Endothelial cell of umbilical vein (primary cell): ENCODE data around the gene RALGPS2. TPM values are rescaled to one million over a fixed set of nuclear protein-coding genes. Genes with fewer than 3 reads are reported as not detected.

Source experiments
- BruUV-seq: library from RNA; stranded (reverse); fragments of 400-500 nt; replicated peaks from 2 replicates; lab custom pipeline; 2021; lab: Mats Ljungman, UMichigan
- CTCF ChIA-PET: fragments of 300-600, 350-600 bp; sonication (Branson Sonifier 250); formaldehyde crosslinking; loops from one replicate; lab custom pipeline; 2021; ENCODE audit warnings: antibody characterized with exemption, inconsistent platforms; lab: Charles Lee
- POLR2A ChIA-PET: fragments of 300-600, 350-600 bp; sonication (Branson Sonifier 250); formaldehyde crosslinking; loops from one replicate; lab custom pipeline; 2021; ENCODE audit warnings: antibody characterized with exemption, inconsistent platforms; lab: Charles Lee
- DNase-seq: peaks from one replicate; pipeline ENCODE4 v3.0.0-alpha.2; 2011; ENCODE audit warnings: low read depth, low spot score
- FAIRE-seq: peaks from 2 replicates; lab custom pipeline; 2011; peaks lifted over from hg19 to GRCh38; lab: Jason Lieb, UNC
- H2AFZ ChIP-seq: 2 replicates; pipeline ENCODE4 v1.6.0; 2012; ENCODE audit warnings: low read depth, low read length, control low read depth, inconsistent platforms
- H3K27ac ChIP-seq: 2 replicates; pipeline ENCODE4 v1.5.1; 2011; ENCODE audit warnings: low read depth, mild to moderate bottlenecking, control low read depth, low read length, moderate library complexity; ENCODE audit not compliant: insufficient read depth
- H3K27me3 ChIP-seq, 2 experiments: 2 replicates each; pipeline versions ENCODE4 v1.6.0 to v1.6.1; 2011; ENCODE audit warnings: low read length in 2 of 2, mixed read lengths in 1 of 2; ENCODE audit not compliant: control insufficient read depth in 2 of 2, insufficient read depth in 2 of 2
- H3K36me3 ChIP-seq, 2 experiments: 2 replicates in 1 of 2; 3 replicates in 1 of 2; pipeline ENCODE4 v1.5.1; 2011; ENCODE audit warnings: low read length in 2 of 2, mild to moderate bottlenecking in 1 of 2, moderate library complexity in 1 of 2; ENCODE audit not compliant: control insufficient read depth in 2 of 2, insufficient read depth in 2 of 2; ENCODE audit errors: extremely low read depth in 1 of 2
- H3K4me1 ChIP-seq: 3 replicates; pipeline ENCODE4 v1.5.1; 2011; ENCODE audit warnings: mild to moderate bottlenecking, low read length; ENCODE audit not compliant: control insufficient read depth, insufficient read depth; ENCODE audit errors: extremely low read depth
- H3K4me2 ChIP-seq: 2 replicates; pipeline ENCODE4 v1.6.1; 2011; ENCODE audit warnings: low read length, control low read depth, mixed read lengths; ENCODE audit not compliant: insufficient read depth
- H3K4me3 ChIP-seq, 3 experiments: fragments of 200-600 bp in 1 of 3; sonication (generic), shearing (Covaris generic) in 1 of 3; replicated peaks in 1 of 3; 2 replicates each; pipeline ENCODE4 v1.5.1; 2011 to 2016; ENCODE audit warnings: control low read depth in 3 of 3, low read length in 3 of 3, mild to moderate bottlenecking in 2 of 3, inconsistent platforms in 1 of 3, low read depth in 1 of 3, moderate library complexity in 1 of 3; ENCODE audit not compliant: insufficient read depth in 1 of 3
- H3K79me2 ChIP-seq: 2 replicates; pipeline ENCODE4 v1.6.0; 2012; ENCODE audit warnings: low read length, inconsistent platforms; ENCODE audit not compliant: control insufficient read depth, insufficient read depth
- H3K9ac ChIP-seq: replicated peaks from 2 replicates; pipeline ENCODE3; 2011; ENCODE audit warnings: low read length, control low read depth; ENCODE audit not compliant: insufficient read depth; ENCODE audit errors: extremely low read depth
- H3K9me1 ChIP-seq: replicated peaks from 3 replicates; pipeline ENCODE4 v1.6.0; 2011; ENCODE audit warnings: mild to moderate bottlenecking, low read length; ENCODE audit not compliant: control insufficient read depth, insufficient read depth; ENCODE audit errors: extremely low read depth
- H3K9me3 ChIP-seq: replicated peaks from 2 replicates; pipeline ENCODE4 v1.5.1; 2012; ENCODE audit warnings: low read length, inconsistent platforms; ENCODE audit not compliant: control insufficient read depth, insufficient read depth
- H4K20me1 ChIP-seq: replicated peaks from 2 replicates; pipeline ENCODE3; 2011; ENCODE audit warnings: mild to moderate bottlenecking, low read length; ENCODE audit not compliant: control insufficient read depth, insufficient read depth; ENCODE audit errors: extremely low read depth
- CTCF ChIP-seq, 2 donors: IDR thresholded peaks; 1 replicate in 1 of 2; 2 replicates in 1 of 2; pipeline ENCODE4 v1.5.1; 2011; ENCODE audit warnings: low read length in 2 of 2, mild to moderate bottlenecking in 2 of 2, moderate library complexity in 2 of 2, control low read depth in 1 of 2, inconsistent platforms in 1 of 2, low read depth in 1 of 2; ENCODE audit not compliant: insufficient read depth in 1 of 2; ENCODE audit errors: extremely low read depth in 1 of 2
- EZH2 ChIP-seq: IDR thresholded peaks from 2 replicates; pipeline ENCODE4 v1.6.1; 2012; ENCODE audit warnings: borderline replicate concordance, low read depth, mild to moderate bottlenecking, moderate library complexity, low read length, inconsistent platforms; ENCODE audit not compliant: severe bottlenecking
- FOS ChIP-seq: IDR thresholded peaks from 2 replicates; pipeline ENCODE4 v1.6.1; 2011; ENCODE audit warnings: mild to moderate bottlenecking, low read length, moderate library complexity, borderline replicate concordance; ENCODE audit not compliant: insufficient read depth
- GATA2 ChIP-seq: IDR thresholded peaks from 2 replicates; pipeline ENCODE4 v1.7.0; 2011; ENCODE audit warnings: low read depth, mild to moderate bottlenecking, moderate library complexity, mixed read lengths, low read length; ENCODE audit not compliant: insufficient read length, insufficient read depth
- JUN ChIP-seq: IDR thresholded peaks from 2 replicates; pipeline ENCODE4 v1.6.1; 2011; ENCODE audit warnings: borderline replicate concordance, low read depth; ENCODE audit not compliant: insufficient read length, insufficient read depth
- MAX ChIP-seq: IDR thresholded peaks from 2 replicates; pipeline ENCODE4 v1.6.1; 2011; ENCODE audit not compliant: insufficient read depth, insufficient read length
- MYC ChIP-seq: IDR thresholded peaks from one replicate; pipeline ENCODE4 v1.6.1; 2011; ENCODE audit warnings: mild to moderate bottlenecking, low read depth, low read length
- POLR2A ChIP-seq: IDR thresholded peaks from 2 replicates; pipeline ENCODE4 v1.6.1; 2012; ENCODE audit warnings: low read depth, mild to moderate bottlenecking, control low read depth, low read length
- POLR2AphosphoS5 ChIP-seq: IDR thresholded peaks from 2 replicates; pipeline ENCODE4 v1.6.1; 2012; ENCODE audit warnings: low read depth, mild to moderate bottlenecking, control low read depth, low read length, moderate library complexity; ENCODE audit not compliant: insufficient read depth
- dilution Hi-C: fragments of 300-500 bp; cut with MboI; formaldehyde crosslinking; loops from one replicate; pipeline ENCODE4 v1.15.0; 2019; ENCODE audit warnings: low sequenced_read_pairs; ENCODE audit not compliant: extremely low pct_ligation_motif_present
- intact Hi-C: fragments of 100-400 bp; cut with micrococcal nuclease; formaldehyde crosslinking; loops from one replicate; pipeline ENCODE4 v1.10.0; 2022
- polyA plus RNA-seq, 4 experiments: library from polyadenylated mRNA; depleted of rRNA in 3 of 4; stranded (reverse) in 3 of 4; unstranded in 1 of 4; fragments of >200 nt; gene quantifications; 2 replicates each; pipeline versions ENCODE4 v1.2.1 to v1.2.3, GENCODE V29; 2011 to 2012; ENCODE audit warnings: missing spikeins in 1 of 4
- total RNA-seq: library from RNA; stranded (reverse); gene quantifications from 2 replicates; pipeline ENCODE4 v1.2.3, GENCODE V29; 2021

The RALGPS2 gene
- total and polyA plus RNA-seq, 2 donors (not counting 3 experiments of a cell fraction or from before 2014, with no cell fraction given): 4.6 to 27.7 TPM

DNA sequence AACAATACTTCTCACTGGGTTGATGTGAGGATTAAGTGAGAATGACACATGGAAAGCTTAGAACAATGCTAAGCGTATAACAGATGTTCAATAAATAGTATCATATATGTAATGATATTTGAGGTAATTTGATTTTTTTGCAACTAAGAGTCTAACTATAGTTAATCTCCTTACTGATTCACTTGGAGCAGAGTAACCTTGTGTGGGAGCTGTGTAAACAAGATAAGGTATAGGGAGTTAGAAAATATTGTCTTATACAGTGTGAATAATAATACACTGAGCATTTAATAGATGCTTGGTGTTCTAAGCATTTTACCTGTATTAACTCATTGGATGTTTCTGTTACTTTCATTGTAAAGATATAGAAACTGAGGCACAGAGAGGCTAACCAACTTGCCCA is 15.9 kb downstream of the RALGPS2 start:
- POLR2A ChIA-PET: no interaction called here
- CTCF ChIA-PET: interaction anchor here (1.1 to 4.1 kb wide), 2 partner anchors 12 to 198 kb away, joined by 4 to 15 read pairs; no protein-coding TSS in a partner anchor
- Histone ChIP-seq H3K27me3 (no peaks in the 10 kb centered on the region), H3K4me1 (no peaks in the 10 kb centered on the region), H2AFZ (no peak overlapping the region), H3K79me2 (no peaks in the 10 kb centered on the region), H3K4me3 (no peak overlapping the region), H3K9ac (no peak overlapping the region), H3K4me2 (no peak overlapping the region), H3K36me3 (peaks cover 0 to 2% of the 10 kb centered on the region in 2 experiments), H3K9me1 (no peaks in the 10 kb centered on the region), H4K20me1 (no peaks in the 10 kb centered on the region), H3K9me3 (no peaks in the 10 kb centered on the region), H3K27ac (no peak overlapping the region)
- FAIRE-seq (no peak), DNase-seq (no peak)
- no TSS peak for BruUV-seq
- intact Hi-C loops (no loop called here), dilution Hi-C loops (no loop called here)
- TF ChIP-seq POLR2A (no peak), MYC (no peak)

DNA sequence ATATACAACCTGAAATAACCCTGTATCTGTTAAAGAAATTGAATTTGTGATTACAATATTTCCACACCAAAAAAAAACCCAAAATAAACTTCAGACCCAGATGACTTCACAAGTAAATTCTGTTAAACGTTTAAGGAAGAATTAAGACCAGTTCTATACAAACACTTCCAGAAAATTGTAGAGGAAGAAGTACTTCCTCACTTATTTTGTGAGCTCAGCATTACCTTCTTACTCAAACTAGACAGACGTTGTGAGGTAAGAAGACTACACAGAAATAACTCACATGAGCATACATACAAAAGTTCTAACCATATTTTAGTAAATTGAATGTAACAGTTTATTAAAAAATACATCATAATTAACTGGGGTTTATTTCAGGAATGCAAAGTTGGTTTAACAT is 18.8 kb downstream of the RALGPS2 start:
- Histone ChIP-seq H3K27me3 (no peaks in the 10 kb centered on the region), H3K4me2 (no peak overlapping the region), H3K27ac (no peak overlapping the region), H3K36me3 (no peaks in the 10 kb centered on the region), H3K4me3 (no peak overlapping the region), H3K9me3 (no peaks in the 10 kb centered on the region), H4K20me1 (no peaks in the 10 kb centered on the region), H3K9me1 (no peaks in the 10 kb centered on the region), H3K4me1 (no peaks in the 10 kb centered on the region), H2AFZ (no peak overlapping the region), H3K9ac (no peak overlapping the region), H3K79me2 (no peaks in the 10 kb centered on the region)
- ChIA-PET CTCF (interaction anchor here (1.5 kb wide), 1 partner anchor 10 kb away, joined by 3 read pairs; no protein-coding TSS in a partner anchor), POLR2A (no interaction called here)
- dilution Hi-C loops: no loop called here
- intact Hi-C loops: no loop called here
- FAIRE-seq (no peak), DNase-seq (no peak)
- BruUV-seq: no TSS peak
- TF ChIP-seq POLR2AphosphoS5: no peak
- no peak for TF ChIP-seq MAX
- no peak for TF ChIP-seq POLR2A
- TF ChIP-seq MYC: no peak
- no peak for TF ChIP-seq EZH2
- no peak for TF ChIP-seq FOS
- TF ChIP-seq CTCF (IDR thresholded peaks at IDR 0.05; ENCODE audit: extremely low read depth in 1 of 2, insufficient read depth in 1 of 2, low read depth in 1 of 2, low read length in 2 of 2): no peak
- no peak for TF ChIP-seq GATA2
- TF ChIP-seq JUN: no peak
